IPS-15b (cell line): ENCODE results near the gene GLB1L3.

Experiments used
- H3K27me3 ChIP-seq: one replicate; pipeline ENCODE4 v1.6.1; 2013; ENCODE audit warnings: low read length; ENCODE audit not compliant: control insufficient read depth, insufficient read depth
- H3K36me3 ChIP-seq: one replicate; pipeline ENCODE4 v1.6.1; 2013; ENCODE audit warnings: low read length; ENCODE audit not compliant: control insufficient read depth, insufficient read depth
- H3K4me1 ChIP-seq: one replicate; pipeline ENCODE4 v1.6.1; 2013; ENCODE audit warnings: mild to moderate bottlenecking, low read length; ENCODE audit not compliant: control insufficient read depth, insufficient read depth
- H3K4me3 ChIP-seq: one replicate; pipeline ENCODE4 v1.5.1; 2013; ENCODE audit warnings: low read depth, low read length
- H3K9ac ChIP-seq: one replicate; pipeline ENCODE4 v1.6.1; 2013; ENCODE audit warnings: low read depth, mild to moderate bottlenecking, low read length
- H3K9me3 ChIP-seq: one replicate; pipeline ENCODE4 v1.6.1; 2013; ENCODE audit warnings: mild to moderate bottlenecking, low read length; ENCODE audit not compliant: control insufficient read depth, insufficient read depth

Gene GLB1L3

GRCh38 chr11:134240592-134240991 lies 35.6 kb upstream of the GLB1L3 start:
- no peak overlapping the region for H3K4me3 ChIP-seq
- no peaks in the 10 kb centered on the region for H3K27me3 ChIP-seq
- H3K9me3 ChIP-seq = no peaks in the 10 kb centered on the region
- H3K9ac ChIP-seq = no peak overlapping the region
- H3K36me3 ChIP-seq = peaks cover 16% of the 10 kb centered on the region
- no peaks in the 10 kb centered on the region for H3K4me1 ChIP-seq

- H3K9ac ChIP-seq = no peak overlapping the region
- H3K9me3 ChIP-seq = no peaks in the 10 kb centered on the region
- peaks cover 30% of the 10 kb centered on the region for H3K36me3 ChIP-seq
- H3K4me3 ChIP-seq = no peak overlapping the region
- no peaks in the 10 kb centered on the region for H3K4me1 ChIP-seq
- H3K27me3 ChIP-seq = no peaks in the 10 kb centered on the region
Measured at GRCh38 chr11:134242376-134242775, 33.8 kb upstream of the GLB1L3 start.

DNA sequence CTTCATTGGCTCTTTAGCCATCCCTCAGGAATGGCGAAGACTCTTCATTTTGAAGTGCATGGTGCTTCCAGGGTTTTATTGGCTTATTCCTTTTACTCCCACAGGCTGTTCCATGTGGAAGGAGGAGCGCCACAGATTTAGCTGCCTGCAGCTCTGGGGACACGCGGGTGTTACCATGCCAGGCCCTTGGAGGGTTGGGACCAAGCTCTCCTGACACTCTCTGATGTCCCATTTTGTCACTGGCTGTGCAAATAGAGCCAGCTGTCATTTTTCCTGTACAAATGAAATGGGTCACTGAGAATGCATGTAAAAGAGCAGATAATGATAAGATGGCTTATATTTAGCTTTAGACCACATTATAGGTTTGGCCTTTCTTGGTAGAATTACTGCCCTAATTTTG lies 32.3 kb upstream of the GLB1L3 start:
- Histone ChIP-seq H3K9ac (no peak overlapping the region), H3K4me1 (no peaks in the 10 kb centered on the region), H3K9me3 (no peaks in the 10 kb centered on the region), H3K4me3 (no peak overlapping the region), H3K36me3 (peaks cover 30% of the 10 kb centered on the region), H3K27me3 (no peaks in the 10 kb centered on the region)

GRCh38 chr11:134244593-134244992 lies 31.6 kb upstream of the GLB1L3 start:
- H3K36me3 ChIP-seq = peaks cover 35% of the 10 kb centered on the region
- H3K27me3 ChIP-seq = no peaks in the 10 kb centered on the region
- H3K9ac ChIP-seq = no peak overlapping the region
- no peaks in the 10 kb centered on the region for H3K4me1 ChIP-seq
- H3K4me3 ChIP-seq = no peak overlapping the region
- H3K9me3 ChIP-seq = no peaks in the 10 kb centered on the region

- Histone ChIP-seq H3K27me3 (no peaks in the 10 kb centered on the region), H3K9ac (no peak overlapping the region), H3K4me3 (no peak overlapping the region), H3K36me3 (peaks cover 37% of the 10 kb centered on the region), H3K9me3 (no peaks in the 10 kb centered on the region), H3K4me1 (no peaks in the 10 kb centered on the region)
Measured at GRCh38 chr11:134245434-134245833, 30.7 kb upstream of the GLB1L3 start.

- no peaks in the 10 kb centered on the region for H3K27me3 ChIP-seq
- H3K4me1 ChIP-seq = no peaks in the 10 kb centered on the region
- peaks cover 35% of the 10 kb centered on the region for H3K36me3 ChIP-seq
- no peak overlapping the region for H3K9ac ChIP-seq
- no peaks in the 10 kb centered on the region for H3K9me3 ChIP-seq
- H3K4me3 ChIP-seq = no peak overlapping the region
Measured at GRCh38 chr11:134246100-134246499, 30.1 kb upstream of the GLB1L3 start.

DNA sequence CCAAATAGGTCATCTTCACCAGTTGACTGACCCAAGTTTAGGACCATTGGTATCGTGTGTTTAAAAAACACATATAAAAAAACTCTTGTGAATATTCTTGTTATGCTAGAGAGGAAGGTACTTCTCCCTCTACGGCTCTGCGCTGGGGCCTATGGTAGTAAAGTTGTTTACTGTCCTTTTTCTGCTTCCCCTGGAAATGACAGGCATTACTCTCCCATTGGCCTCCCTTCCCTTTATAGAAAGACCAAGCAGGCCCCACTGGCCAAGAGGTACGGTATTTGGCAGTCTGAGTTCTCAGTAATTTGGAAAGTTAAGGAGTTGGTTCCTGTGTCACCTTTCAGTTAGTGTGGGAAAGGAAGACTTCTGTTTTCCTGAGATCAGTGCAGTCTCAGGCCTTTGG lies 29.5 kb upstream of the GLB1L3 start:
- peaks cover 35% of the 10 kb centered on the region for H3K36me3 ChIP-seq
- H3K9ac ChIP-seq = no peak overlapping the region
- no peaks in the 10 kb centered on the region for H3K4me1 ChIP-seq
- H3K9me3 ChIP-seq = no peaks in the 10 kb centered on the region
- no peak overlapping the region for H3K4me3 ChIP-seq
- no peaks in the 10 kb centered on the region for H3K27me3 ChIP-seq

DNA sequence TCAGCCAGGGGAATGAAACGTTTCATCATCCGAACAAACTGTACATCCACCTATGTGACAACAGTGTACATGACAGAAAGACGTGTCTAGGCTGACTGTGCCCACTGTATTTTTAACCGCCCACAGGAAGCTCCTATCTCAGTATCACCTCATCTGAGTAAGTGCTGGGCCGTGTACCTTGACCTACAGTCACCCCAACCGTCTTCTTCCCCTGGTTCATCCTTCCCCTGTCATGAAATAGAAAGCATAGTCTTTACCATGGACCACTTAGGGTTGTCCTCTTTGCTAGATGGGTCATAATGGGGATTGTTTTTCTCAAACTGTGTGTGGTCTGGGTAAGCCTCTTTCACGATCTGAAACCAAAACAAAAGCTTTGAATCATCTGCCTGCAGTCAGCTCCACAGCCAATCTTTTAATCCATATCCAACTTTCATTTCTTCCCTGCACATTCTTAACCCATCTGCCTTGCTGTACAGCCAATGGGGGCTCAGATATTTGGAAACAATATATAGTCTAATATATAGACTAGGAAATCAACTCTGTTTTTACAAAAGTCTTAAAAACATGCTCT lies 27.2 kb upstream of the GLB1L3 start:
- H3K4me3 ChIP-seq = no peak overlapping the region
- H3K9ac ChIP-seq = no peak overlapping the region
- H3K4me1 ChIP-seq = no peaks in the 10 kb centered on the region
- H3K36me3 ChIP-seq = peaks cover 30% of the 10 kb centered on the region
- no peaks in the 10 kb centered on the region for H3K27me3 ChIP-seq
- H3K9me3 ChIP-seq = no peaks in the 10 kb centered on the region

GRCh38 chr11:134250246-134250645 lies 25.9 kb upstream of the GLB1L3 start:
- Histone ChIP-seq H3K4me3 (no peak overlapping the region), H3K36me3 (peaks cover 21% of the 10 kb centered on the region), H3K9me3 (no peaks in the 10 kb centered on the region), H3K4me1 (peaks cover 4% of the 10 kb centered on the region), H3K27me3 (no peaks in the 10 kb centered on the region), H3K9ac (no peak overlapping the region)

- Histone ChIP-seq H3K27me3 (no peaks in the 10 kb centered on the region), H3K36me3 (peaks cover 20% of the 10 kb centered on the region), H3K9me3 (no peaks in the 10 kb centered on the region), H3K4me3 (no peak overlapping the region), H3K9ac (no peak overlapping the region), H3K4me1 (peaks cover 4% of the 10 kb centered on the region)
Measured at GRCh38 chr11:134250675-134251074, 25.5 kb upstream of the GLB1L3 start.

GRCh38 chr11:134252346-134253187 lies 23.6 kb upstream of the GLB1L3 start:
- peak overlapping the region; percentile 87 for H3K4me3 ChIP-seq
- no peaks in the 10 kb centered on the region for H3K9me3 ChIP-seq
- peak overlapping the region; percentile 51 for H3K9ac ChIP-seq
- H3K36me3 ChIP-seq = peaks cover 12% of the 10 kb centered on the region
- peaks cover 4% of the 10 kb centered on the region for H3K4me1 ChIP-seq
- no peaks in the 10 kb centered on the region for H3K27me3 ChIP-seq
